ENCODE results near the gene ZBED6.
"Not testable (repeated sequence)": the region's sequence is repeated elsewhere in the genome, so short reads cannot be mapped to it uniquely, and the experiment has no call there.

ZBED6 gene

GRCh38 chr1:203795441-203796235 lies at the start of gene ZBED6, which contains the start of gene ZC3H11A:
TSS of gene ZBED6 (plus strand) at chr1:203795623. CDS start at chr1:203797523, 1,900 bp downstream.
TSS of gene ZC3H11A (plus strand) at chr1:203795623. CDS start at chr1:203817071, 21,448 bp downstream.
- FAIRE-seq: peak; percentile 99

- FAIRE-seq: no peak
Measured at GRCh38 chr1:203746281-203746680, 49.1 kb upstream of the ZBED6 start.

GRCh38 chr1:203751051-203751450 lies 44.4 kb upstream of the ZBED6 start:
- no peak for FAIRE-seq

- not testable (repeated sequence) for FAIRE-seq
Measured at GRCh38 chr1:203751618-203752361, 43.6 kb upstream of the ZBED6 start.

GRCh38 chr1:203754455-203754864 lies 41.0 kb upstream of the ZBED6 start:
- no peak for FAIRE-seq

- FAIRE-seq: no peak
Measured at GRCh38 chr1:203756036-203756435, 39.4 kb upstream of the ZBED6 start.

GRCh38 chr1:203758749-203759148 lies 36.7 kb upstream of the ZBED6 start:
- not testable (repeated sequence) for FAIRE-seq

GRCh38 chr1:203760506-203760905 lies 34.9 kb upstream of the ZBED6 start:
- no peak for FAIRE-seq

- not testable (repeated sequence) for FAIRE-seq
Measured at GRCh38 chr1:203761958-203762357, 33.5 kb upstream of the ZBED6 start.

- no peak for FAIRE-seq
Measured at GRCh38 chr1:203763505-203763904, 31.9 kb upstream of the ZBED6 start.

- FAIRE-seq: no peak
Measured at GRCh38 chr1:203764105-203765028, 31.1 kb upstream of the ZBED6 start.

GRCh38 chr1:203765029-203765837 lies 30.2 kb upstream of the ZBED6 start, which contains the start of gene LAX1:
TSS of gene LAX1 (plus strand) at chr1:203765183. CDS start at chr1:203765566, 383 bp downstream.
- FAIRE-seq: no peak

GRCh38 chr1:203768256-203768655 lies 27.2 kb upstream of the ZBED6 start:
- FAIRE-seq: no peak

- FAIRE-seq: no peak
Measured at GRCh38 chr1:203769505-203770343, 25.7 kb upstream of the ZBED6 start.

GRCh38 chr1:203771901-203772301 lies 23.5 kb upstream of the ZBED6 start:
- FAIRE-seq: no peak

- FAIRE-seq: no peak
Measured at GRCh38 chr1:203772836-203773235, 22.6 kb upstream of the ZBED6 start.

GRCh38 chr1:203776636-203777035 lies 18.8 kb upstream of the ZBED6 start:
- no peak for FAIRE-seq

- no peak for FAIRE-seq
Measured at GRCh38 chr1:203777596-203777995, 17.8 kb upstream of the ZBED6 start.

- no peak for FAIRE-seq
Measured at GRCh38 chr1:203778146-203778545, 17.3 kb upstream of the ZBED6 start.

GRCh38 chr1:203778789-203779188 lies 16.6 kb upstream of the ZBED6 start:
- FAIRE-seq: no peak

- no peak for FAIRE-seq
Measured at GRCh38 chr1:203781962-203782361, 13.5 kb upstream of the ZBED6 start.

All from endometrium (tissue), 2 donors.